ENCODE results near the gene BAX.

Gene BAX

GRCh38 chr19:48975947-48976847 is 21.5 kb downstream of the BAX start:
- TF ChIP-seq, protein P1, sequence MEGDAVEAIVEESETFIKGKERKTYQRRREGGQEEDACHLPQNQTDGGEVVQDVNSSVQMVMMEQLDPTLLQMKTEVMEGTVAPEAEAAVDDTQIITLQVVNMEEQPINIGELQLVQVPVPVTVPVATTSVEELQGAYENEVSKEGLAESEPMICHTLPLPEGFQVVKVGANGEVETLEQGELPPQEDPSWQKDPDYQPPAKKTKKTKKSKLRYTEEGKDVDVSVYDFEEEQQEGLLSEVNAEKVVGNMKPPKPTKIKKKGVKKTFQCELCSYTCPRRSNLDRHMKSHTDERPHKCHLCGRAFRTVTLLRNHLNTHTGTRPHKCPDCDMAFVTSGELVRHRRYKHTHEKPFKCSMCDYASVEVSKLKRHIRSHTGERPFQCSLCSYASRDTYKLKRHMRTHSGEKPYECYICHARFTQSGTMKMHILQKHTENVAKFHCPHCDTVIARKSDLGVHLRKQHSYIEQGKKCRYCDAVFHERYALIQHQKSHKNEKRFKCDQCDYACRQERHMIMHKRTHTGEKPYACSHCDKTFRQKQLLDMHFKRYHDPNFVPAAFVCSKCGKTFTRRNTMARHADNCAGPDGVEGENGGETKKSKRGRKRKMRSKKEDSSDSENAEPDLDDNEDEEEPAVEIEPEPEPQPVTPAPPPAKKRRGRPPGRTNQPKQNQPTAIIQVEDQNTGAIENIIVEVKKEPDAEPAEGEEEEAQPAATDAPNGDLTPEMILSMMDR (IDR thresholded peaks at IDR 0.05; ENCODE audit: extremely low read depth, missing control alignments), result no peak
- DNase-seq (ENCODE audit: low spot score), result no peak

GRCh38 chr19:48977061-48977460 is 22.4 kb downstream of the BAX start:
- TF ChIP-seq, protein P1 (IDR thresholded peaks at IDR 0.05; ENCODE audit: extremely low read depth, missing control alignments), result no peak
- no peak for DNase-seq (ENCODE audit: low spot score)

- TF ChIP-seq, protein P1 (IDR thresholded peaks at IDR 0.05; ENCODE audit: extremely low read depth, missing control alignments), result no peak
- DNase-seq (ENCODE audit: low spot score), result no peak
Measured at GRCh38 chr19:48982280-48982679, 27.6 kb downstream of the BAX start.

GRCh38 chr19:48985711-48986110 is 31.0 kb downstream of the BAX start:
- TF ChIP-seq, protein P1 (IDR thresholded peaks at IDR 0.05; ENCODE audit: extremely low read depth, missing control alignments), result no peak

GRCh38 chr19:48986211-48986610 is 31.5 kb downstream of the BAX start:
- TF ChIP-seq, protein P1 (IDR thresholded peaks at IDR 0.05; ENCODE audit: extremely low read depth, missing control alignments), result no peak
- DNase-seq (ENCODE audit: low spot score), result no peak

More at GRCh38 chr19:48985711-48986110, 31.0 kb downstream of the BAX start:
- DNase-seq (ENCODE audit: low spot score), result no peak

DNA sequence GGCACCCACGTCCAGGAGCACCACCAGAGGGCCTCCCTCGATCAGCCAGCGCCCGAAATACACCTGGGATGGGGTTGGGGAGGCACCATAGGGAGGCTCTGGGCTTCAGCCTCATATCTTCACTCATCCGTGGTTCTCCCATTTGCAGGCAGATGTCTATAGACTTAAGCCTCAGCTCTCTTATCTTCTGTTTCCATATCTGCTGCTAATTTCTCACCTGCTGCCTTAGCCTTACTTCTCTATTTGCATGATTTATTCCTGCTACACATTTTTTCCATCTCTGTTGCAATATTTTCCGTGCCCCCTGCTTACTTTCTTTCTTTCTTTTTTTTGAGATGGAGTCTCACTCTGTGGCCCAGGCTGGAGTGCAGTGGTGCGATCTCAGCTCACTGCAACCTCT is 32.6 kb downstream of the BAX start:
- TF ChIP-seq, protein P1 (IDR thresholded peaks at IDR 0.05; ENCODE audit: extremely low read depth, missing control alignments), result no peak
- DNase-seq (ENCODE audit: low spot score), result no peak

GRCh38 chr19:48988286-48988685 is 33.6 kb downstream of the BAX start:
- DNase-seq (ENCODE audit: low spot score), result no peak

More at GRCh38 chr19:48988286-48988685, 33.6 kb downstream of the BAX start:
- TF ChIP-seq, protein P1 (IDR thresholded peaks at IDR 0.05; ENCODE audit: extremely low read depth, missing control alignments), result no peak
